NCI-H1694 treated with DMSO at 0.1 percent for 48 hours (cell line): Measurements from ENCODE around the gene CNOT11.
"Not testable (repeated sequence)": the region's sequence is repeated elsewhere in the genome, so short reads cannot be mapped to it uniquely, and the experiment has no call there.

ENCODE experiments used
- DNase-seq: peaks from one replicate; lab custom pipeline; 2025; lab: John Stamatoyannopoulos, UW

Gene CNOT11

DNA sequence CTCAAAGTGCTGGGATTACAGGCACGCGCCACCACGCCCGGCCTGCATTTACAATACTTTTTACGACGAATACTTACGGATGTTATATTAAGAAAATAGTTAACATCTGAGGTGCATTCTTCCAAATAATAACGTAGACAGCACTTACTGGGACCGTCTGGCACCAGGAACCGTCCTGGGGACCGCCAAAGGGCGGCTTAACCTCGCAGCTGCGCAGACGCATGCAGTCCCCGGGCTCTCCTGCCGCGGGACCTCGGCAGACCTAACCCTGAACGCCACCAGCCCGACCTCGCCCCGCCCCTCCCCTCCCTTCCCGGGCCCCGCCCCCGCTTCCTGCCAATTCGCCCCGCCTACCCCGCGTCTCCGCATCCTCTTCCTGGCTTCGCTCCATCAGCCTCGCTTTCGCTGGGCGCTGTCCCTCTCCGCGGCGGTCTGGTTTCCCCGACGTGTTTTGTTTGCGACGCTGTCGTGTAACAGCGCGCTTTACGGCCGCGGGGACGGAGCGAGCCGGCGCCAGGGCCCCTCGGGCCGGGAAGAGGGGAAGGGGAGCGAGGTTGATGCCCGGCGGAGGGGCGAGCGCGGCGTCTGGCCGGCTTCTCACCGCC is at the start of gene CNOT11:
CNOT11 (plus strand) TSS at position 479 of the 605 bp plus-strand sequence; CDS start at position 558, 79 bp downstream.
- DNase-seq: peak; percentile 97

- no peak for DNase-seq
These were observed 48.1 kb upstream of the CNOT11 start for GRCh38 chr2:101204400-101205115.

DNA sequence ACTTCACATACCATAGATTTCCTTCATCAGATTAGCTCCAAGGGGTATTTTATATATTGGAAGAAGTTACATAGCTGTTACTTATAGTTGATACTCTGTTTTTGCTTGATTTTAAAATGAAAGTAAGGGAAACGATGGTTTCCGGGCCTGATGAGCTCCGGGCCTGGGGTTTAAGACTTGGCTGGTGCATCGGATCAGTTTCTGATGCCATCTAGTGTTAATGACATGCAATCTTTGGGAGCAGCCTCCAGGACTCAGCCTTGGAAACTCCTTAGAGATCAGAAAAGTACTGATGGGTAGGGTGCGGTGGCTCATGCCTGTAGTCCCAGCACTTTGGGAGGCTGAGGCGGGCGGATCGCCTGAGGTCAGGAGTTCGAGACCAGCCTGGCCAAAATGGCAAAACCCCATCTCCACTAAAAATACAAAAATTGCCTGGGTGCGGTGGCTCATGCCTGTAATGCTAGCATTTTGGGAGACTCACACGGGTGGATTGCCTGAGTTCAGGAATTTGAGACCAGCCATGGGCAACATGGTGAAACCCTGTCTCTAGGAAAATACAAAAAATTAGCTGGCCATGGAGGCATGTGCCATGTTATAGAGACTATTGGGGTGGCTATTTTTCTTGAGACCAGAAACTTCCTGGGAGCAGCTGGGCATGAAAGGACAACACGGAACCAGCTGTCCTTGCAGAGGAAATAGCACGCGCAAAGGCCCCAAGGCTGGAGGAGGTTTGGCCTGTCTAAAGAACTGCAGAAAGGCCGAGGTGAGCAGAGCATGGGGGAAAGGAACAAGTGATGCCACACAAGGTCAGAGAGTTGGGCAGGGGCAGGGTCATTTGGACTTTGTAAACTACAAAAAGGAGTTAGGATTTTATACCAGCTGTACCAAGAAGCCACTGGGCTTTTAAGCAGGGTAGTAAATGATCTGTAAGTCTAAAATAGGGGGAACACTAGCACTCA is 46.9 kb upstream of the CNOT11 start:
- peak; percentile 68 for DNase-seq

GRCh38 chr2:101208830-101209229 is 43.9 kb upstream of the CNOT11 start:
- no peak for DNase-seq

- no peak for DNase-seq
These were observed 33.4 kb upstream of the CNOT11 start for GRCh38 chr2:101219246-101219645.

- DNase-seq: not testable (repeated sequence)
These were observed 32.6 kb upstream of the CNOT11 start for GRCh38 chr2:101220091-101220490.

GRCh38 chr2:101223814-101224231 is 28.9 kb upstream of the CNOT11 start:
- no peak for DNase-seq

DNA sequence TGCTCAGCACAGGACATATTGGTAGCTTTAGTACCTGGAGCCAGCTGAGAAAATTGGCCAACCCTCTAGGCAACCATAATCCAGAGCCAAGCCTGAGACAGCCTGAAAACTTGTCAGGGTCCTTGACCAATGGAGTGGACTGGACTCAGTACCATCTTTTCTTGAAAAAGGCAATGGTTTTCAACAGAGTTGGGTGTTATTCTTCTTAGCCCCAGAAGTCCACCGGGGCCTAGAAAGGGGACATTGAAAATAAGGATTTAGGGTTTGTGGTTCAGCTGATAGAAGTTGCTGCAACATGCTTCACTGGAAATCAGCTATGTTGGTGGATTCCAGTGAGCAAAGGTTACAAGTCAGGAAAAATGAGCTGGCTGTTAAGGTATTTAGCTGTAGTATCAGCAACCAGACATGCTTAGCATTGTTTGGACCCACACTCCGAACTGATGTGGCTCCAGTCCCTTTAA is 22.1 kb upstream of the CNOT11 start:
- no peak for DNase-seq

- DNase-seq: no peak
These were observed 21.4 kb upstream of the CNOT11 start for GRCh38 chr2:101231240-101231639.

DNA sequence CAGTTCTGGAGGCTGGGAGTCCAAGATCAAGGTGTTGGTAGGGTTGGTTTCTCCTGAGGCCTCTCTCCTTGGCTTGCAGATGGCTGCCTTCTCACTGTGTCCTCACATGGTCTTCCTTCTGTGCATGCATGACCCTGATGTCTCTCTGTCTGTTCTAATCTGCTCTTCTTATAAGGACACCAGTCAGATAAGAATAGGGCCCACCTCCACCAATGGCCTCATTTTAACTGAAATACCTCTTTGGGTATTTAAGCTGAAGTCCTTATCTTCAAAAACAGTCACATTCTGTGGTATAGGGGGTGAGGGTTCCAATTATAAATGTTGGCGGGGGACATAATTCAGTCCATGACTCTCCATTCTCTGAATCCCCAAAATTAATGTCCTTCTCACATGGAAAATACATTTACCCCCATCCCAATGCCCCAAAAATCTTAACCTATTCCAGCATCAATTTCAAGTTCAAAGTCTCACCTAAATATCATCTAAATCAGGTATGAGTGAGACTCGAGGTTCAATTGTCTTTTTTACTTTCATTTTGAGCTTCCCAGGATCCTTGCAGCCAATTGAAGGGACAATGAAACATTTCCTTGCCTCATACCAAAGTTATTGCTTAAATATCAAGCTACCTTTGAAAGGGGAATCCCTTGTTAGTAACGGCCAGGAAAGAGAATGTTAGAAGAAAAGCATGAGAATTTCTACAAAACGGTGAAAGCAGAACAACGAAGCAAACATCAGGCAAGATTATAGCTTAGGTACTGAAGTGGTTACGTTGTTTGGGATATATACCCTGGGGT is 20.6 kb upstream of the CNOT11 start:
- no peak for DNase-seq

GRCh38 chr2:101232770-101233169 is 19.9 kb upstream of the CNOT11 start:
- no peak for DNase-seq

- DNase-seq: no peak
These were observed 18.3 kb upstream of the CNOT11 start for GRCh38 chr2:101234169-101234938.

- not testable (repeated sequence) for DNase-seq
These were observed 16.7 kb upstream of the CNOT11 start for GRCh38 chr2:101235956-101236355.

GRCh38 chr2:101237944-101238343 is 14.7 kb upstream of the CNOT11 start:
- not testable (repeated sequence) for DNase-seq

GRCh38 chr2:101238930-101239759 is 13.5 kb upstream of the CNOT11 start:
- no peak for DNase-seq

GRCh38 chr2:101239760-101240118 is 12.9 kb upstream of the CNOT11 start:
- not testable (repeated sequence) for DNase-seq

DNA sequence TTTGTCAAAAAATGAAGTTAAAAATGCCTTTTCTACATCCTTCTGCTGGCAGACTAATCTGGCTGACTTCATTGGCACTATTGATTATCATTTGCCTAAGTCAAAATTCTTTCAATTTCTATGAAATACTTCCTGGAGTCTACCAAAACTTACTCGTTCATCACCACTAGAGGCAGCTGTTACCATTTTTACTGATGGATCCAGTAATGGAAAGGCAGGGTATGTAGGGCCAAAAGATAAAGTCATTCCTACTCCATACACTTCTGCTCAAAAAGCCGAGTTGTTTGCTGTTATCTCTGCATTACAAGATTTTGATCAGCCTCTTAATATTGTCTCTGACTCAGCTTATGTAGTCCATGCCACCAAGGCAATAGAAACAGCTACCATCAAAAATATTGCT is 12.0 kb upstream of the CNOT11 start:
- DNase-seq: not testable (repeated sequence)

GRCh38 chr2:101241158-101241557 is 11.5 kb upstream of the CNOT11 start:
- DNase-seq: no peak

GRCh38 chr2:101244373-101244772 is 8.3 kb upstream of the CNOT11 start:
- not testable (repeated sequence) for DNase-seq

GRCh38 chr2:101244899-101245298 is 7.8 kb upstream of the CNOT11 start:
- DNase-seq: not testable (repeated sequence)
